Fibroblast of skin of right biceps (primary cell): Measurements from ENCODE around the gene MELTF.

Source experiments
- DNase-seq: peaks from one replicate; pipeline ENCODE4 v3.0.0-alpha.2; 2013

The MELTF gene

GRCh38 chr3:197008436-197009209, 21.0 kb downstream of the MELTF start:
- no peak for DNase-seq

DNA sequence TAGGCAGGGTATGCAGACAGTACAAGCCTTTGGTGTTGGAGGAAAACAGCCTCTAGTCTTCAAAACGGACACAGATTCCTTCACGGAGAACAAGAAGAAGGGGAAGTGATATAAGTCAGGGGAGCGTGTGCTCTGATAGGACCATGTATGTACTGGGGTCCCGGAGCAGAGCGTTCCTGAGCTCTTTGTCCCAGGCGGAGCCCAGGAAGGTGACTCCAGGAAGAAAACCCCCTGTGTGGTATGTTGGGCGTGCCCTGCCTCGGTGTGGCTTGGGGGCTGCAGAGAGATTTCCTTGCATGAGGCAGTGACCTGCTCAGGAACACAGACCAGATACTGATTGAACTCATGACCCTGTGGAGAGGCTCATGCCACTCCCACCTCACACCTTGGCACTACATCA, 21.7 kb downstream of the MELTF start:
- no peak for DNase-seq

GRCh38 chr3:197007296-197007940, 22.2 kb downstream of the MELTF start:
- DNase-seq = no peak

- no peak for DNase-seq
These were observed 22.8 kb downstream of the MELTF start for GRCh38 chr3:197006860-197007259.

DNA sequence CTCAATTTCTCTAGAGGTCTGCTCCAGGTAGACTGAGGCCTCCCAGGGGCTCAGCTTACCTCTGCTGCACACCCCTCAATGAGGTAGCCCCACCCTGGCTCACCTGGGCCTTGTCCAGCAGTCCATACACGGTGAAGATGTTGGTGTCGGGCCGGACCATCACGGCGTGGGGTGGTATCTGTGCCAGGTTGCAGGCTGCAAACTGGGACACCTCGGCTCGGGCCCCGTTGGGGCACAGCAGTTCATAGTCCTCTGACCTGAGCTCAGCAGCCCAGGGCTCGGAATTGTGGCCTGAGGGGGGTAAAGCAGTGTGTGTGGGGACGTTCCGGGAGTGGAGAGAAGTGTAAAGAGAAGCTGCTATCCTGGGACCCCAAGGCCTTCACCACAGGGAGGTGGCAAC, 23.2 kb downstream of the MELTF start:
- DNase-seq = no peak

- DNase-seq = no peak
These were observed 25.9 kb downstream of the MELTF start for GRCh38 chr3:197003461-197004385.

DNA sequence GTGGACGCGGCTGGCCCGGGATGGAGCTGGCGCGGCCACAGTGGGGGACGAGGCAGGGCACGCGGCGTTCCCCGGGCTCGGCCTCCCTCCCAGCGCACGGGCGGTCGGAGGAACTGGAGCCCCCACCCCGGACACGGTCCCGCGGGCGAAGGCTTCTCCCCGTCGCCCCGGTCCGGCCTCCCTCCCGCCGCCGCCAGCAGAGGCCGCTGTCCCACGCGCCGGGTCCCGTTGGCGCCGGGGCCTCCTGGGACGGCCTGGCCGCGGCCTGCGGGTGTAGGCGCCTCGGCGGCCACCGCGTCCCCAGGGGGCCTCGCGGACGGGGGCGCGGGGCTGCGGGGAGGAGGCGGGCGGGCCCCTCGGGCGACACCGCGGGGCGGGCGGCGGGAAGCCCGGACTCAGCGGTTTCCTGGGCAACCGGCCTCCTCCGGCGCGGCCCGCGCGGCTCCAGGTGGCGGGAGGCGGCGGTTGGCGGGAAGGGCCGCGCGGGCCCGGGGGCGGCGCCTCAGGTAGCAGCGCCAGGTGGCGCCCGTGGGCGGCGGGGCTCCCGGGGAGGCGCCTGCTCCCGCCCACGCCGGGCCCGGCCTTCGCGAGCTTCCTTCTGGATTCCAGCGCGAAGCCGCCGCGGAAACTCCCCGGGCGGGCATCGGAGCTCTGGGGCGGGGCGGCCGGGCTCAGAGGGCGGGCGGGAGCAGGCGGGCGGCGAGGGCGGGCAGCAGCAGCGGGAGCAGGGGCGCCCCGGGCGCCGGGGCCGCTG, 26.7 kb downstream of the MELTF start:
- peak; percentile 76 for DNase-seq

- DNase-seq = no peak
These were observed 27.5 kb downstream of the MELTF start for GRCh38 chr3:197001972-197002700.

DNA sequence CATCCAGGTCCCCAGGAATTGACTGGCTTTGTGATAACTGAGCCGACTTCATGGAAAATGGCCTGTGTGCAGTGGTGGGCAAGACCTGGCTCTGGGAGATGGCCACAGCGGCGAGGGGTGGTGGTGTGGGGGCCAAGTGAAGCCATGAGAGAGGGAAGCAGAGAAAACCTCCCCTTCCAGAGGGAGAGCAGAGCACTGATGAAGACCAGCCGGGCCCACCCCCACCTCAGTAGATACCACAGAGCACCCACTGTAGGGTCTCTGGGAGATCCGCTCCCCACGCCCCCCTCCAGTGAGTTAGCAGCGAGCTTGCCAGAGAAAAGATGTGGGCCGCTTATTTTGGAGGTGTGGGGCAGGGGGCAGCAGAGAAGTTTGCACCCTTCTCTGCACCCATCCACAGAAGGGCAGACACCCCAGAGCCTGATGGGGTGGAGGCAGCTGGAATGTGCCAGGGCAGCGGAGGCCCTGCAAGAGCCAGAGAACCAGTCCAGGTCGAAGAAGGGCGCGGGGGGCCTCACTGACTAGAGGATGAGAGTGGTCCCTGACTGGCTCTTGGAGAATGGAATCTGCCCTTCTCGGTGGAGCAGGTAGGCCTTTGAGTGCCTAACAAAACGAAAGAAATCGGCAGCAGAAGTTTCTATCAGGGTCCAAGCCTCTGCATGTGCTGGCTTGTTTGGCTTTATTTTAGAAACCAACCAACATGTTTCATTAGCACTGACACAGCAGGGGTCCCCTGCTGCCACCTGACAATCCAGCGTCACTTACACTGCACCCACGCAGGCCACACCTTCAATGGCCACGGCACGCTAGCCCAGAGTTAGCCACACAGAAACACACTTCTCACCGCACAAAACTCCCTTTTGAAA, 28.3 kb downstream of the MELTF start:
- DNase-seq = no peak

- DNase-seq = no peak
These were observed 29.4 kb downstream of the MELTF start for GRCh38 chr3:197000211-197000610.

- no peak for DNase-seq
These were observed 30.5 kb downstream of the MELTF start for GRCh38 chr3:196998966-196999760.

GRCh38 chr3:196997311-196997710, 32.3 kb downstream of the MELTF start:
- no peak for DNase-seq

DNA sequence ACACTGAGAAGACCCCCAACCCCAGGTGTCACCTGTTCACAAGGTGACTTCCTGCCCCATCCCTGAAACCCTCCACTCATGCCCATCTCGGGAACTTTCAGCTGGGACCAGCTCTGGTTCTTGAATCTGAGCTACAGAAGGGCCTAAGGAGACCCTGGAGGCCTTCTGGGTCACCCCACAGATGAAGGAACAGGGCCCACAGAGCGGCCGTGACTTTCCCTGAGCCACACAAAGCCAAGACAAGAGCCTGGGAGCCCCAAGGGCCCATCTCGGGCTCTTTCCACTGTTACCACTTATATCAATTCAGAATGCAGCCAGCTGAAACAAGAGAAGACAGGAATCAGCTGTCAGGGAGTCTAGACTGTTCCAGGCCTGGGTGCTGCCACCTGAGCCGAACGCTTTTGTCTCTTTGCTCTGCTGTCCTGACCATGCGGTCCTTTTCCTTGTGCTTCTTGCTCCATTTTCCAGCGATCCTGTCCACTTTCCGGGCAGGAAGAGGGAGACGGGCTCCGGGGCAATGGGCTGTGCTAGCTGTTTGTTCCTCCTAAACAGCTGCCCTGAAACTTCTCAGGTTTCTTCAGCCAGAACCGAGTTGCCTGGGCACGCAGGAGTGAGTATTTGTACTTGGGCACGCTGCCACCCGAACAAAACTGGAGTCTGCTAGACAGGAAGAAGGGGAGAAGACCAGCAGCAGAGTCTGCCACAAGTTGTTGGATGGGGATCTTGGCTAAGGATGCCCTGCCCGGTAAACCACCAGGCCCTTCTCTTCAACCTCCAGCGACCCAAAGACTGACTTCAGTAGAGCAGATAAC, 33.0 kb downstream of the MELTF start:
- DNase-seq = no peak

DNA sequence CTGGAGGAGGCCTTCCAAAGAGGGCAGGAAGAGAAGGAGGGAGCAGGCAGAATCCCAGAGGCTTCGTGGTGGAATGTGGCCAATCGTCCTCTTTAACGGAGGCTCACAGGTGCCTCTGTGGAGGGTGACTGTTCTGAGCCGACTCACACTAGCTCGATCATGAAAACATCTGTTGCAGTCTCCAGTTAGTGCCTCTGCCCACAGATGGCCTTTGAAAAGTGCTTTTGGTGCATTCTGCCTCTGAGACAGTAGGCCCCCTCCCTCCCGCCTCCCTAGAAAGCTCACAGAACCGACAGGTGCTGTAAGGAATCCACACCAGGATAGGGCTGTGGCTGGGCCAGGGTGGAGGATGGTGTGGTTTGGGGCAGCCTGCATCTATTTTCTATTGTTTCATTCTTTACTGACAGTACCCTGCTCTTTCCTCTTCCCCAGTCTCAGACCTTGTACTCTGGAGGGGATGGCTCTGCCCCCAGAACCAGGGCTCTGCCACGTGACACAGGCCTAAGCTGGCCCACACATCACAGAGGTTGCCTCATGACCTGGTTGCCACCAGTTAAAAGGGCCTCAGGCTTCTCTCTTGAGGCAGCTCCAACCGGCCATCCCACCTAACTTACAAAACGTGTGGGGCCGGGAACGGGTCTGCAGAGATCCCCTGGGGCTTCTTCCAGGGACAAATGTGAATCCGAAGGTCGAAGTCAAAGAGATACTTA, 33.8 kb downstream of the MELTF start:
- DNase-seq = no peak

DNA sequence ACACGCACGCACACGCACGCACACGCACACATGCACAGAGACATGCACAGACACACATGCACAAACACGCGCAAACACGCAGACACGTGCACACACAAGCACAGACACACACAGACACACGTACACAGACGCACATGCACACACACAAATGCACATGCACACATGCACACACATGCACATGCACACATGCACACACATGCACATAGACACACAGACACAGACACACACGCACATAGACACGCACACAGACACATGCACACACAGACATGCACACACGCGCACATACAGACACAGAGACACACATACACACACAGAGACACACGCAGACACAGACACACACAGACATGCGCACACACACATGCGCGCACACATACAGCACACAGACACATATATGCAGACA, 34.6 kb downstream of the MELTF start:
- DNase-seq = no peak

GRCh38 chr3:196994056-196994455, 35.6 kb downstream of the MELTF start:
- no peak for DNase-seq

GRCh38 chr3:196992461-196993065, 37.1 kb downstream of the MELTF start:
- DNase-seq = no peak
